ENCODE results near the gene SOX6.
A peak's percentile ranks its signal among the peaks of the same experiment; 100 is the strongest.

The SOX6 gene

DNA sequence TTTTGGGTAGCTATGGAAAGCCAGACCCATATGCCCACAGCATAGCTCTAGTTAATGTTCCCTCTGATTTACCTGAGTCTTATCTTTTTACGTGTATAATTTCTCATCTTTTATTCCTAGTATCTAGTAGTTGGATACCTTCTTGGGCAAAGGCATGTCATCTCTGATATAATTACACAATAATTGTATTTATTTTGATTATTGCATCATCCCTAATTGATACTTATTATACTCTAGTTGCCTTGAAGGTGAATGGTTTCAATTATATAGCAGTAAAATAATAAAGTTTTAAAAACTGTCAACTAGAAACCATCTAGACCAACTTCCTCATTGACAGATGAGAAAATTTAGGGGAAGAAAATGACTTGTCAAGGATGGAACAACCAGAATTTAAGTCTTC lies 347.3 kb downstream of the SOX6 start:
- DNase-seq (ENCODE audit: low spot score) (no peak), FAIRE-seq (no peak)

GRCh38 chr11:16007514-16007913 lies 348.8 kb downstream of the SOX6 start:
- FAIRE-seq (no peak), DNase-seq (ENCODE audit: low spot score) (no peak)

DNA sequence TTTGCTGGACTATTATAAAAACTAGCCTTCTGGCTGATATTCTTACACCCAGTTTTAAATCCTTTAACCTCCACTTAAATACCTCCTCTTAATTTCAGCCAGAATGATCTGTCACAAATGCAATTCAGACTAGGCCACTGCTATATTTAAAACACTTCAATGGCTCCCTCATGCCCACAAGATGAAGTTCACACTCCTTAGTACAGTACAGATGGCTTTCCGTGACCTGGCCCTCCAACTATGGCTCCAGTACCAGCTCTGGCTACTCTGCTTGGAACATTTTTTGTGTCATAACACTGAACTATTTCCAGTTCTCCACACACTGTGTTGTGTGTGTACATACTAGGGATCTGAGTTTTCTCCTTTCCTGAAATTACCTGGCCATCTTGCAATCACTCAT lies 353.4 kb downstream of the SOX6 start:
- no peak for DNase-seq (ENCODE audit: low spot score)
- no peak for FAIRE-seq

GRCh38 chr11:16001899-16002426 lies 354.4 kb downstream of the SOX6 start:
- DNase-seq (ENCODE audit: low spot score), result peak; percentile 57
- no peak for FAIRE-seq

DNA sequence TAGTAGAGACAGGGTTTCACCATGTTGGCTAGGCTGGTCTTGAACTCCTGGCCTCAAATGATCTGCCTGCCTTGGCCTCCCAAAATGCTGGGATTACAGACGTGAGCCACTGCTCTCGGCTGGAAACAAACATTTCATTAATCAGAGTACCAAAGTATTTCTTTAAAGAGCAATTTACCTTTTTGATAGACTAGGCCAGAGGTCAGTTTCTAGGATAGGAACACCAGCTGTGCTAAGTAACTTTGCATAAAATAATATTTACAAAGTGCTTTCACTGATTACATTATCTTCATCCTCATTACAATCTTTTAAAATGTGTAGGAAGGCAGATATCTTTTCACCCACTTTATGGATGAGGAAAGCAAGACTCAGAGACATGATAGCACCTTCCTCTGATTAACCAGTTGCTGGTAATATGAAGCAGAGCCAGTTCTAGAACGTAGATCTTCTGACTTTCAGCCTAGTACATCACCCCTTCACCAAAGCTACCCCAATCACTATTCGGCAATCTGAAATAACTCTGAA lies 355.2 kb downstream of the SOX6 start:
- FAIRE-seq, result no peak

DNA sequence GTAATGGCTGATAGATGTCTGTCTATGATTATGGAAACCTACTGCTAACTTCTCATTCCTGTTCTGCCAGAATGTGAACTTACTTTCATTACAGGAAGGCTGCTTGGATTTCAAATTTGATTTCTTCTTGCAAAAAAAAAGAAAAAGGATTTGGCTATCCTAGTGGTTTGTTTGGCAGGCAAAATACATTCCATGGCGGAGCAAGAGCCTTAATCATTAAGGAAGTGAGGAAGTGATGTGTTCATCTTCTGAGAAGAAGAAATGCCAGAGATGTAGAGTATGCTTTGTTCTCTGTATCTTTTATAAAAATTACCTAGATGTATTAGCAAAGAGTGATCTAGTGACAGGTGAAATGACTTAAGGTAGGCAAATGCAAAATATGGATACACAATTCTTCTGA lies 356.3 kb downstream of the SOX6 start:
- no peak for DNase-seq (ENCODE audit: low spot score)
- no peak for FAIRE-seq

More for the DNA sequence above, 355.2 kb downstream of the SOX6 start:
- DNase-seq (ENCODE audit: low spot score), result no peak

- DNase-seq (ENCODE audit: low spot score) (no peak), FAIRE-seq (no peak)
Observed at GRCh38 chr11:15993345-15993744, 363.0 kb downstream of the SOX6 start.

GRCh38 chr11:15991215-15991614 lies 365.1 kb downstream of the SOX6 start:
- no peak for FAIRE-seq

GRCh38 chr11:15989685-15990084 lies 366.7 kb downstream of the SOX6 start:
- DNase-seq (ENCODE audit: low spot score) (no peak), FAIRE-seq (no peak)

More at GRCh38 chr11:15991215-15991614, 365.1 kb downstream of the SOX6 start:
- DNase-seq (ENCODE audit: low spot score), result no peak

GRCh38 chr11:15988693-15989231 lies 367.6 kb downstream of the SOX6 start:
- DNase-seq (ENCODE audit: low spot score) (no peak), FAIRE-seq (no peak)

GRCh38 chr11:15988016-15988550 lies 368.3 kb downstream of the SOX6 start:
- no peak for DNase-seq (ENCODE audit: low spot score)
- FAIRE-seq, result no peak

GRCh38 chr11:15987046-15987445 lies 369.3 kb downstream of the SOX6 start:
- FAIRE-seq, result no peak
- no peak for DNase-seq (ENCODE audit: low spot score)

DNA sequence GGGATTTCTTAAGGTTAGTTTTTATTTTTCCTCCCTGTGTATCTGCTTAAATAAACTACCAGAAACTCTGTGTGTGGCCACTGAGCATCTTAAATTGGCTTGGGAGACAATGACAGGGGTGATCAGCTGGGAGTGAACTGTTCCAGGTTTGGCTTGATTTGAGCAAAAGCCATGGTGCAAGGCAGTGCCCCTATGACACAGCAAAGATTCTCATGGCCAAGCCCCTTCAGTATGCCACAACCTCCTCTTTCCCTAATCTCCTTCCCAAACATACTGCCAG lies 370.5 kb downstream of the SOX6 start:
- FAIRE-seq (no peak), DNase-seq (ENCODE audit: low spot score) (no peak)

- FAIRE-seq (no peak), DNase-seq (ENCODE audit: low spot score) (no peak)
Observed at GRCh38 chr11:15985127-15985859, 371.1 kb downstream of the SOX6 start.

DNA sequence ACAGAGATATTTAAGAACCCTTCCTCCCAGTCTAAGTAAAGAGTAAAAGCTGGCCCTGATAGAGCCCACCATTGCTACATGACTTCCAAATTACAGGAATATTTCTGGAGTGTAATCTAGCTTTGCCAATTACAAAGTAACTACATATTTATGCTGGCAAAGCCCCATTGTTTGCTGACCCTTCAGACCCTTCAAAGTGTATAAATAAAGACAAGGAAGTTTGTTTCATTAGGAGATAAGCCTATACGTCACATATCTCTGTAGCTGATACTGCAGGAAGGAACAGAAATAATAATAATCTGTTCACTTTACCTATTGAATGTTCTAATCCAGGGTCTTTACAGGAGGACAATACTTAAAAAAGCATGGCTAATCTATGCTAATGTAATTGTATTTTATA lies 375.1 kb downstream of the SOX6 start:
- DNase-seq (ENCODE audit: low spot score) (no peak), FAIRE-seq (no peak)

DNA sequence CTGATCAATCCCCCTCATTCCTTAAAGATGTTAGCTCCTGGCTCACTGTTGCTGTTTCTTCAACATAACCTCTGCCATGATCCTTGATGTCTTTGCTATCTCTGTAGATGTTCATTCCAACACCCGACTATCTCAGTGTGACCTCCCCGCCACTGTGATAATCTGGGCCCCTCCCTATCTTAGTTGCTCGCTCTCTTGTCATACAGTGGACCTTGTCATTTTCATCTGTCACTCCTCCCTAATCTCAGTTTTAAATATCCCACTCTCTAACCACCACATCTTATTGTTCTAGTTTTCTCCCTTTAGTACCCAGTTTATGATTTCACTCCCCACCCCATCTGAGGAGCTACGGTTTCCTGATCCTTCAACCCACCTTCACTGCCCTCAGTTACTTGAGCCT lies 379.2 kb downstream of the SOX6 start:
- FAIRE-seq, result no peak
- DNase-seq (ENCODE audit: low spot score), result no peak

GRCh38 chr11:15976433-15977045 lies 379.8 kb downstream of the SOX6 start:
- DNase-seq (ENCODE audit: low spot score) (peak; percentile 55), FAIRE-seq (no peak)

DNA sequence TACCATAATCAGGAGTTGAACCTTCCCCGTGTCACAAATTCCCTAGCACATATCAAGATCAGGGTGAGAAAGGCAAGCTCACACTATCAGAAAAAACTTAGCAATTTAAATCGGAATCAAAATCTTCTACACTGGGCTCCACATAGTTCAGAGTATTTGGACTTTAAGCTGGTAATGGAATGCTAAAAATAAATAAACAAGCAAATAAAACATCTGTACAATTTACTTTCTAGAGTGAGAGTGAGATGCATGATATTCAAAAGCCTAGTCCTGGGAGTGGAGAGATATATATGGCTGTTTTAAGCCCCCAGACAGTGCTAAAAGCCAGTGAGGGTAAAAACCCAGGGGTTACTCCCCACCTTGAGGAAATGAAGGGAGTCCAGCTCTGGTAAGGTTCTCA lies 380.6 kb downstream of the SOX6 start:
- FAIRE-seq (no peak), DNase-seq (ENCODE audit: low spot score) (no peak)

DNA sequence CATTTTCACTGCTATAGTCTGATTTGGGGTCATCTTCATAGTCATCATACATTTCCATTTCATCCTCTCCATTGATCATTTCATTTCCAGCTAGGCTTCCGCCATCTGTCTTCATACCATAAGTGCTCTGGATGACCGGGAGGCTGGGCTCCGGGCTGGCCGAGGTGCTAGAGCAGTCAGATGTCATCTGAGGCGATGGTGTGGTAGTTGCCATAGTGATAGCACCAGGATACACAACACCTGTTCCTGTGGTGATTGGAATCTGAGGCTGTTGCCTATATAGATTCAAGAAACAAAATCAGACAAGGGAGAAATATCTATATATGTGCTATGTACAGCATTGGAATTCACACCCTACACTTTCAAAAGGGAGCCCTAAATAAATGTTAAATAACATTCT lies 383.5 kb downstream of the SOX6 start:
- FAIRE-seq (no peak), DNase-seq (ENCODE audit: low spot score) (no peak)

DNA sequence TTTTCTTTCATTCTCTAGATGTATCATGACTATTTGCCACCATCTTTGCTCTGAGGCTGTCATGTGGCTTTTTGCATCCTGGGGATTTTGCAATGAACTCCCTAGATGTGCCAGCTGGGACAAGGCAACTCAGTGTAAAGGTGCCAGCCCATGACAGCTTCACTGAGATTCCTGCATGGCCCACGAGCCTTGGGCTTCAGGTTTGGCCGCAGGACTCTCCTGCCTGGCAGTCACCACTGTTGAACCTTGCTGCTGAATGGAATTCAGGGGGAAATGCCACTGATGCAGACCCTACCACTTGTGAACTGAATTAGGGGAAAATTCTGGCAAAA lies 385.2 kb downstream of the SOX6 start:
- FAIRE-seq (no peak), DNase-seq (ENCODE audit: low spot score) (no peak)

DNA sequence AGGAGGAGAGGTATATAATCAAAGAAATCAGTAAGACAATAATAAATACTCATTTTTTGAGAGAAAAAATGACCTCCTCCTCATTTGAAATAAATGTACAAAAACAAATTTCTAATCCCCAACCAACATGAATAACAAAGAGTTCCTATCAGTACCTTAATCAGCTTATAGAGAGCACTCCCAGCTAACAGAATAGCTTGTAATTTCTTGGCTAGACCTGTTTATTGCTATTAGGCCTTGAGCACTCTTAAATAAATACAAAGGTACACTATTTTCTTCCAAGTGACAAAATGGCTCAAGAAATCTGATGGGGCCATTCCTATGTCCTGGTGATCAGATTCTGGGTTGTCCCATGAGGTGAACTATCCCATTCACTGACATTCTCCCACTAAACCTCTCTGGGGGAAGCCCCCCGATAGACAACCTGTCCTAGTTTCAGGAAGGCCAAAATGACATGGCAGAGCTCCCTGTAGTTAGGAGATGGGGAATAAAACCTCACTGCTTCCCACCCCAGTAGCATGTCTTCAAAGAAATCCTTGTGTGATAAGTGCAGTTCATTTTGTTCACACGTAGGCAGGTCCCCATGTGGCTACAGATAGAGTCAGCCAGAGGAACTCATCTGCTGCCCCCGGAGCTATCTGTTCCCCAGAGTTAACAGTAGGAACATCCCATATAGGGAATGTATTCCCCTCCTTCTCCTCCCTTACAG lies 385.7 kb downstream of the SOX6 start:
- FAIRE-seq, result no peak
- no peak for DNase-seq (ENCODE audit: low spot score)

All from urothelium cell line (cell line).